GM18505 (cell line): Measurements from ENCODE around the gene HRH3.

ENCODE experiments used
- ATAC-seq: cut with Tn5 transposase; IDR thresholded peaks from one replicate; pipeline ENCODE4 v1.9.1; 2021; ENCODE audit not compliant: unreplicated experiment
- POLR2A ChIP-seq: IDR thresholded peaks from 4 replicates; pipeline ENCODE4 v1.6.1; 2011; ENCODE audit warnings: borderline replicate concordance; ENCODE audit not compliant: insufficient read depth, insufficient read length; ENCODE audit errors: extremely low read depth

HRH3 gene

GRCh38 chr20:62174870-62175624, 45.0 kb downstream of the HRH3 start:
- TF ChIP-seq POLR2A = no peak
- no peak for ATAC-seq

GRCh38 chr20:62174021-62174804, 45.9 kb downstream of the HRH3 start:
- no peak for ATAC-seq
- TF ChIP-seq POLR2A = no peak

GRCh38 chr20:62172666-62173065, 47.4 kb downstream of the HRH3 start:
- no peak for TF ChIP-seq POLR2A
- no peak for ATAC-seq

GRCh38 chr20:62171245-62171644, 48.8 kb downstream of the HRH3 start:
- no peak for ATAC-seq
- TF ChIP-seq POLR2A = no peak

- no peak for ATAC-seq
- TF ChIP-seq POLR2A = no peak
Observed at GRCh38 chr20:62170536-62170935, 49.5 kb downstream of the HRH3 start.

- no peak for TF ChIP-seq POLR2A
- no peak for ATAC-seq
Observed at GRCh38 chr20:62168890-62169435, 51.1 kb downstream of the HRH3 start.

GRCh38 chr20:62168061-62168460, 52.0 kb downstream of the HRH3 start:
- no peak for ATAC-seq
- no peak for TF ChIP-seq POLR2A

- TF ChIP-seq POLR2A = no peak
- ATAC-seq = no peak
Observed at GRCh38 chr20:62167474-62167873, 52.6 kb downstream of the HRH3 start.

GRCh38 chr20:62165762-62166399, 54.2 kb downstream of the HRH3 start:
- no peak for TF ChIP-seq POLR2A
- no peak for ATAC-seq
